NCI-H2171 treated with DMSO at 0.1 percent for 48 hours (cell line): Measurements from ENCODE around the gene CACNB2.

Experiments used
- DNase-seq: peaks from one replicate; lab custom pipeline; 2025; lab: John Stamatoyannopoulos, UW

Gene CACNB2

GRCh38 chr10:18140149-18140956 is at the start of gene CACNB2:
Gene CACNB2, plus strand, starts transcription at chr10:18140424.
- DNase-seq, result peak; percentile 59

GRCh38 chr10:18094332-18094731 is 45.9 kb upstream of the CACNB2 start:
- DNase-seq, result no peak

- DNase-seq, result no peak
Measured at GRCh38 chr10:18094793-18095192, 45.4 kb upstream of the CACNB2 start.

- no peak for DNase-seq
Measured at GRCh38 chr10:18097524-18097923, 42.7 kb upstream of the CACNB2 start.

GRCh38 chr10:18098201-18098600 is 42.0 kb upstream of the CACNB2 start:
- no peak for DNase-seq

GRCh38 chr10:18099415-18099814 is 40.8 kb upstream of the CACNB2 start:
- no peak for DNase-seq

- DNase-seq, result no peak
Measured at GRCh38 chr10:18100669-18101068, 39.6 kb upstream of the CACNB2 start.

GRCh38 chr10:18102404-18102803 is 37.8 kb upstream of the CACNB2 start:
- DNase-seq, result no peak

- peak; percentile 28 for DNase-seq
Measured at GRCh38 chr10:18104223-18104872, 35.9 kb upstream of the CACNB2 start.

- DNase-seq, result no peak
Measured at GRCh38 chr10:18109341-18109870, 30.8 kb upstream of the CACNB2 start.

GRCh38 chr10:18113881-18114280 is 26.3 kb upstream of the CACNB2 start:
- DNase-seq, result no peak

GRCh38 chr10:18117276-18117675 is 22.9 kb upstream of the CACNB2 start:
- no peak for DNase-seq

GRCh38 chr10:18122753-18123152 is 17.5 kb upstream of the CACNB2 start:
- no peak for DNase-seq

- DNase-seq, result no peak
Measured at GRCh38 chr10:18133046-18133445, 7.2 kb upstream of the CACNB2 start.

- no peak for DNase-seq
Measured at GRCh38 chr10:18134509-18134908, 5.7 kb upstream of the CACNB2 start.

- no peak for DNase-seq
Measured at GRCh38 chr10:18134921-18135320, 5.3 kb upstream of the CACNB2 start.

GRCh38 chr10:18136073-18136791 is 4.0 kb upstream of the CACNB2 start:
- DNase-seq, result no peak

GRCh38 chr10:18137111-18137510 is 3.1 kb upstream of the CACNB2 start:
- DNase-seq, result no peak

- peak; percentile 59 for DNase-seq
Measured at GRCh38 chr10:18140957-18141845, 977 bp downstream of the CACNB2 start.

- peak; percentile 10 for DNase-seq
Measured at GRCh38 chr10:18142151-18142550, 1.9 kb downstream of the CACNB2 start.

GRCh38 chr10:18144396-18144795 is 4.2 kb downstream of the CACNB2 start:
- DNase-seq, result no peak

- DNase-seq, result peak; percentile 87
Measured at GRCh38 chr10:18144928-18145327, 4.7 kb downstream of the CACNB2 start.
